GM12864 (cell line): ENCODE data around the gene RALGPS1.

Experiments used
- DNase-seq: peaks from one replicate; pipeline ENCODE4 v3.0.0-alpha.2; 2011; ENCODE audit warnings: low read depth
- H3K4me3 ChIP-seq: 2 replicates; pipeline ENCODE4 v1.5.1; 2011; ENCODE audit warnings: mild to moderate bottlenecking, low read depth, low read length, control low read depth
- TF ChIP-seq, protein P1 (sequence below): IDR thresholded peaks from 2 replicates; pipeline ENCODE4 v1.5.1; 2011; ENCODE audit warnings: low read depth, mild to moderate bottlenecking, moderate library complexity, low read length, control low read depth, inconsistent platforms; ENCODE audit errors: missing control alignments

RALGPS1 gene

DNA sequence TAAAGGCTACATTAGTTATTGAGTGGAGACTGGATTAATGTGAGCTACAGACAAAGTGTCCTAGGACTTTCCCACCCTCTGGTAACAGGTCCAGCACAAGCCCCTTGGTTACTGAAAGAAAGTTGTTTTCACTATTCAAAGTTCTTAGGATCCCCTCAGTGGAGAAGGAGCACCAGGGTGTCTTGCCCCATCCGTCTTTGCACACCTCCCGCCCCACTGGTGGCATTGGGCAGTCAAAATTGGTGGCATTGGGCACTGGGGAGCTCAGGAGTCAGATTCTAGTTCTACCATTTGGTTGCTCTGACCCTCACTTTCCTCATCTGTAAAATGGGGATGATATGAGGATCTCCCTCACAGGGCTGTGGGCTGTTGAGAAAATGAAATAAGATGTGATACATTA lies 210.2 kb downstream of the RALGPS1 start:
- DNase-seq = no peak
- H3K4me3 ChIP-seq = no peak overlapping the region
- TF ChIP-seq, protein P1, sequence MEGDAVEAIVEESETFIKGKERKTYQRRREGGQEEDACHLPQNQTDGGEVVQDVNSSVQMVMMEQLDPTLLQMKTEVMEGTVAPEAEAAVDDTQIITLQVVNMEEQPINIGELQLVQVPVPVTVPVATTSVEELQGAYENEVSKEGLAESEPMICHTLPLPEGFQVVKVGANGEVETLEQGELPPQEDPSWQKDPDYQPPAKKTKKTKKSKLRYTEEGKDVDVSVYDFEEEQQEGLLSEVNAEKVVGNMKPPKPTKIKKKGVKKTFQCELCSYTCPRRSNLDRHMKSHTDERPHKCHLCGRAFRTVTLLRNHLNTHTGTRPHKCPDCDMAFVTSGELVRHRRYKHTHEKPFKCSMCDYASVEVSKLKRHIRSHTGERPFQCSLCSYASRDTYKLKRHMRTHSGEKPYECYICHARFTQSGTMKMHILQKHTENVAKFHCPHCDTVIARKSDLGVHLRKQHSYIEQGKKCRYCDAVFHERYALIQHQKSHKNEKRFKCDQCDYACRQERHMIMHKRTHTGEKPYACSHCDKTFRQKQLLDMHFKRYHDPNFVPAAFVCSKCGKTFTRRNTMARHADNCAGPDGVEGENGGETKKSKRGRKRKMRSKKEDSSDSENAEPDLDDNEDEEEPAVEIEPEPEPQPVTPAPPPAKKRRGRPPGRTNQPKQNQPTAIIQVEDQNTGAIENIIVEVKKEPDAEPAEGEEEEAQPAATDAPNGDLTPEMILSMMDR = no peak

DNA sequence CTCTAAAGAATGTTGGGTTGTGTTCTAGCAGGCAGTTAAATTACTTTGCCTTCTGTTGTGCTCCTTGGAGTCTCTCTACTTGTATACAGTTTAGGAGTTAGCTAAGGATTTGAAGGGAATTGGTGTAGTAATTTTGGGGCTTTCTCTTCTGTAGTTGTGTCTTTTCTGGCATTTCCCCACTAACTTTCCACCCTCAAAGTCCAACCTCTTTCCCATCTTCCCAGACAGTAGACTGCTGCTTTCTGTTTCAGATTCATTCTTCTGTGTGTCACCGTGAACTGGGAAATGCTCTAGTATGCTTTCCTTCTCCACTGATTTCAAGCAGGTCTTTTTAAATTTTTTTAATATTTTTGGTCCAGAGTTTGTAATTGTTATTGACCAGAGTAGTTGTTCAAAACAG lies 212.4 kb downstream of the RALGPS1 start:
- no peak overlapping the region for H3K4me3 ChIP-seq
- TF ChIP-seq, protein P1 = no peak

DNA sequence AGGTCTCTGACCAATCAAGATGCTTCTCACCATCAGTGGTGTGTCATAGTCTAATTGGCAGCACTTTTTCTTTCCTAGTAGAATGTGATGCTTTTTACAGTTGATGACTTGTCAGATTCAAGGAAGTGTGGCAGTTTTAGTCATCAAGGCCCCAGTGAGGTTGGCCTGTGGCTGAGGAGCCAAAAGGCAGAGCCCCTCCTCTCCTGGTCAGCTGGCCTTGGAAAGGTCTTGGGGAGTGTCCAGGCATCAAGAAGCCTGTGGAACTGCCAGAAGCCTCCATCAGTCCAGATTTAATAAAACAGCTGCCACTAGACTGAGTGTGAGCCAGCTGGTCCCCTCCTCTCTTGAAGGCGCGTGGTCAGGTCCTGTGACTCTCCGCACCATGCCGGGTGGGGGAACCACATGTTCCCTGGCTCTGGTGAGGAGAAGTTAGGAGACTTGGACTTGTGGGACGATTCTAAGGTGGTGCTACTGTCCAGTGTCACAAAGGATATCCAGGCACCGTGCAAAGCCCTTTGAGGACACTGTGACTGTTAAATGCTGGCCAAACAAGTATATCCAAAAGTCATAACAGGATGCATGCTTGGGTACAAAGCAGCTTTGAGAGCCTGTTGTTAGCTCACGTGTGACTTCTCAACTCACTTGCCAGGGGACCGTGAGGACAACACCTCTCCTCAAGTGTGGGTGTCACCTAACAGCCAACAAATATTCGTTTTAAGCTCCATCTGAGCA lies 213.9 kb downstream of the RALGPS1 start:
- TF ChIP-seq, protein P1 = no peak
- no peak for DNase-seq
- H3K4me3 ChIP-seq = no peak overlapping the region

More for the DNA sequence above, 212.4 kb downstream of the RALGPS1 start:
- DNase-seq = no peak

DNA sequence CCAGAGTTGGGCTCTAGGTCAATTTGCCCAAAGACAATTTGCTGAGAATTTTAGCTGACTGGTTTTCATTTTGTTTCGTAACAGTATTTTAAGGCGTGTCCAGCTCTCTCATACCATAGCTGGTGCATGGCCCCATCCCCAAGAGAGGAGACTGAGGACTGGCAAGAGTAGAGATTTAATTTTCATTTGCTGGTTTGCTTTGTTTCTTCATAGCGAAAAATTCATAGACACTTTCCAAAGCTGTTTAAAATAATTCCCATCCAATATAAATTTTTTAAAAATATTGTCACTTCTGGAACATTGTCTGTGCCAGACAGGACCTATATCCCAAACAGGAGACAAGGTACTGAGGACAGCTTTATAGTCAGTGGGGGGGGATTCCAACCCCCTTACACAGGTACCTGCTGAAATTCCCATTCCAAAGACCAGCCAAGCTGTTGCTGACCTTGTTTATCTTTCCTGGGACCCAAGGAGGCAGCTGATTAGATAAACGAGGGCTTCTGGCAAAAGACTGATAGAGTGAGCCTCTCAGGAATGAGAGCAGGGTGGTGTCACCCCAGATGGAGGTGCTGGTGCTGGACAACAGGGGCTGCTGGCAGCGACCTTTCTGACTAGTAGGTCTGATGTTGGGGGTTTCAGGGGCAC lies 214.6 kb downstream of the RALGPS1 start:
- TF ChIP-seq, protein P1 = no peak
- DNase-seq = no peak
- no peak overlapping the region for H3K4me3 ChIP-seq

DNA sequence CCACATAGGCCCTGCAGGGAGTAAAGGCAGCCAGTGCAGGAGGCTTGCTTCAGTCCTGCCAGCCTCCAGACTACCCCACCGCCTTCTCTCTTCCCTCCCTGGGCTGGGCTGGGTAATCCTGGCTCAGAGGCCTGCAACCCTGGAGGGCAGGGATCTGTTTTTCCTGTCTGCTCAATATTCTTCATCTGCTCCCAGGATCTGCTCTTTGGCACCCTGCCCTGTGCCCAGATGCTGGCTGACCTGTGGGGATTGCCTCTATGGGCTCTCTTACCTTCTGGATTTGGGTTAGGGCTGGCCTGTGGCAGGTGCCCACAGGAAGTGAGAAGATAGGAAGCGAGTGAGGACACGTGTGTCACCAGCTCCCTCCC lies 215.1 kb downstream of the RALGPS1 start:
- H3K4me3 ChIP-seq = no peak overlapping the region
- TF ChIP-seq, protein P1 = no peak
- no peak for DNase-seq

DNA sequence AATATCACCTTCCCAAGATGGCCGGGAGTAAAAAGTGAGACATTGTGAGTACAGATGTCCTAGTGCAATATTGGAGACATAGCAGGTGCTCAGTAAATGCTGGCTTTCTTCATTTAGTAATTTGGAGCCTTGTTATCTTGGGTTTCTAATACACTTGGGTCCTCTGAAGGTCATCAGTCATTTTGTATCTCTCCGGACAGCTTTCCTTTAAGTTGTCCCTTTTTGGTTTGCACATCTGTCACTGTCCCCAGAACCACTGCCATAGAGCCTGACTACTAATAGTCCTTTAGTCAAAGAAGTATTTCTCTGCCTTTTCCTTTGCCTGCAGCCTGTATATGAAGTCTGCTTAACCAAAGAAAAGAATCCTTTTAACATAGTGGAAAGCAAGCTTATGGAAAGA lies 215.7 kb downstream of the RALGPS1 start:
- TF ChIP-seq, protein P1 = no peak
- H3K4me3 ChIP-seq = no peak overlapping the region
- no peak for DNase-seq
